ENCODE results near the gene TRIM14.

Gene TRIM14

GRCh38 chr9:98049288-98050072 is 69.5 kb downstream of the TRIM14 start:
- no peak for DNase-seq (ENCODE audit: low spot score)
- TF ChIP-seq, protein P1, sequence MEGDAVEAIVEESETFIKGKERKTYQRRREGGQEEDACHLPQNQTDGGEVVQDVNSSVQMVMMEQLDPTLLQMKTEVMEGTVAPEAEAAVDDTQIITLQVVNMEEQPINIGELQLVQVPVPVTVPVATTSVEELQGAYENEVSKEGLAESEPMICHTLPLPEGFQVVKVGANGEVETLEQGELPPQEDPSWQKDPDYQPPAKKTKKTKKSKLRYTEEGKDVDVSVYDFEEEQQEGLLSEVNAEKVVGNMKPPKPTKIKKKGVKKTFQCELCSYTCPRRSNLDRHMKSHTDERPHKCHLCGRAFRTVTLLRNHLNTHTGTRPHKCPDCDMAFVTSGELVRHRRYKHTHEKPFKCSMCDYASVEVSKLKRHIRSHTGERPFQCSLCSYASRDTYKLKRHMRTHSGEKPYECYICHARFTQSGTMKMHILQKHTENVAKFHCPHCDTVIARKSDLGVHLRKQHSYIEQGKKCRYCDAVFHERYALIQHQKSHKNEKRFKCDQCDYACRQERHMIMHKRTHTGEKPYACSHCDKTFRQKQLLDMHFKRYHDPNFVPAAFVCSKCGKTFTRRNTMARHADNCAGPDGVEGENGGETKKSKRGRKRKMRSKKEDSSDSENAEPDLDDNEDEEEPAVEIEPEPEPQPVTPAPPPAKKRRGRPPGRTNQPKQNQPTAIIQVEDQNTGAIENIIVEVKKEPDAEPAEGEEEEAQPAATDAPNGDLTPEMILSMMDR (IDR thresholded peaks at IDR 0.05; ENCODE audit: extremely low read depth, insufficient read depth, missing control alignments), result no peak
- in situ Hi-C loops (cut with MboI; ENCODE audit: low pct_unique_long_range_greater_than_20kb, low sequenced_read_pairs, unreplicated experiment), result no loop called here

DNA sequence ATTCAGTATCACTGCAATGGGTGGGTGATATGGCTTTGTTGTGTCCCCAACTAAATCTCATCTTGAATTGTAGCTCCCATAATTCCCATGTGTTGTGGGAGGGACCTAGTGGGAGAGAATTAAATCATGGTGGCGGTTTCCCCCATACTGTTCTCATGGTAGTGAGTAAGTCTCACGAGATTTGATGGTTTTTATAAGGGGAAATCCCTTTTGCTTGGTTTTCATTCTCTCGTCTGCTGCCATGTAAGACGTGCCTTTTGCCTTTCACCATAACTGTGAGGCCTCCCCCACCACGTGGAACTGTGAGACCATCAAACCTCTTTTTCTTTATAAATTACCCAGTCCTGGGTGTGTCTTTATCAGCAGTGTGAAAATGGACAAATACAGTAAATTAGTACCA is 72.0 kb downstream of the TRIM14 start:
- DNase-seq (ENCODE audit: low spot score), result no peak
- TF ChIP-seq, protein P1 (IDR thresholded peaks at IDR 0.05; ENCODE audit: extremely low read depth, insufficient read depth, missing control alignments), result no peak
- in situ Hi-C loops (cut with MboI; ENCODE audit: low pct_unique_long_range_greater_than_20kb, low sequenced_read_pairs, unreplicated experiment), result no loop called here

GRCh38 chr9:98046180-98046543 is 72.9 kb downstream of the TRIM14 start:
- TF ChIP-seq, protein P1 (IDR thresholded peaks at IDR 0.05; ENCODE audit: extremely low read depth, insufficient read depth, missing control alignments), result no peak
- no peak for DNase-seq (ENCODE audit: low spot score)
- in situ Hi-C loops (cut with MboI; ENCODE audit: low pct_unique_long_range_greater_than_20kb, low sequenced_read_pairs, unreplicated experiment), result no loop called here

DNA sequence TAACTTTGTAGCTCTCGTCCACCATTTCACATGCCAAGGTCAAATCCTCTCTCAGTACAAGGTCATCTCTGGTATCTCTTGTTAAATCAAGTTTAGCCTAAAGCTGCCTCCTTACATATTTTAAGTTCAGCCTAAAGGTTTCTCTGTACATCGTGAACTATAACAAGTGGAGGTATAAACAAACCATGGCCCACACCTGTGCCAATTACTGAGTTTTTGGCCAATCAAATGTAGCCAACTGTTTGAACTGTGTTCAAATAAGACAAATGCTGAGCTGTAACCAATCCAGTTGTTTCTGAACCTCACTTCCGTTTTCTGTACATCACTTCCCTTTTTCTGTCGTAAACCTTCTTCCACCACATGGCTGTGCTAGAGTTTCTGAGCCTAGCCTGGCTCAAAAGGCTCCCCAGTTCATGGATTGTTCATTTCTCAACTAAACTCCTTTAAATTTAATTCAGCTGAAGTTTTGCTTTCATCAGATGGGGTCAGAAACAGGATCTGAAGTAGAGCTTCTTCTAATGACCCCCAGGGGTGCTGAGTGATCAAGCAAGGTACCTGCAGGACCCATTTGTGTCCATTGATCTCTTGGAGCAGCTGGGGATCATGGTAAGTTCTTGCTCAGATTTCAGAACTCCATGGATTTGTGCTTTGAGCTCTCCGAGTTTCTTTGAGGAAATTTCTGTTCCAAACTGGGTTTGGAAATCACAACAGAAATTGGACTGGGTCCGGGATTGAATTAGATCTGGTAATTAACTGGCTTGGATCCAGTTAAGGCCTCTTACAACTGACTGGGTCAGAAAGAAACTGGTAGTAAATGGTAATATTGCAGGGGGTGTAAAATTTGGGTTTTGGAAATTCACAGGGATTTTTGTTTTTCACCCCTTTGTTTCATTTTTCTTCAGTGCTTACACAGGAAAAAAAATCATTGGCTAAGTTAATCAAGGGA is 73.5 kb downstream of the TRIM14 start:
- DNase-seq (ENCODE audit: low spot score), result no peak
- in situ Hi-C loops (cut with MboI; ENCODE audit: low pct_unique_long_range_greater_than_20kb, low sequenced_read_pairs, unreplicated experiment), result no loop called here
- TF ChIP-seq, protein P1 (IDR thresholded peaks at IDR 0.05; ENCODE audit: extremely low read depth, insufficient read depth, missing control alignments), result peak; percentile 14

- in situ Hi-C loops (cut with MboI; ENCODE audit: low pct_unique_long_range_greater_than_20kb, low sequenced_read_pairs, unreplicated experiment), result no loop called here
- no peak for DNase-seq (ENCODE audit: low spot score)
- TF ChIP-seq, protein P1 (IDR thresholded peaks at IDR 0.05; ENCODE audit: extremely low read depth, insufficient read depth, missing control alignments), result no peak
Measured at GRCh38 chr9:98043915-98044314, 75.1 kb downstream of the TRIM14 start.

- DNase-seq (ENCODE audit: low spot score), result no peak
- in situ Hi-C loops (cut with MboI; ENCODE audit: low pct_unique_long_range_greater_than_20kb, low sequenced_read_pairs, unreplicated experiment), result no loop called here
- TF ChIP-seq, protein P1 (IDR thresholded peaks at IDR 0.05; ENCODE audit: extremely low read depth, insufficient read depth, missing control alignments), result no peak
Measured at GRCh38 chr9:98040212-98040611, 78.8 kb downstream of the TRIM14 start.

Data from GM13977 (cell line).